Measurements from ENCODE around the gene GPX2.

The GPX2 gene

DNA sequence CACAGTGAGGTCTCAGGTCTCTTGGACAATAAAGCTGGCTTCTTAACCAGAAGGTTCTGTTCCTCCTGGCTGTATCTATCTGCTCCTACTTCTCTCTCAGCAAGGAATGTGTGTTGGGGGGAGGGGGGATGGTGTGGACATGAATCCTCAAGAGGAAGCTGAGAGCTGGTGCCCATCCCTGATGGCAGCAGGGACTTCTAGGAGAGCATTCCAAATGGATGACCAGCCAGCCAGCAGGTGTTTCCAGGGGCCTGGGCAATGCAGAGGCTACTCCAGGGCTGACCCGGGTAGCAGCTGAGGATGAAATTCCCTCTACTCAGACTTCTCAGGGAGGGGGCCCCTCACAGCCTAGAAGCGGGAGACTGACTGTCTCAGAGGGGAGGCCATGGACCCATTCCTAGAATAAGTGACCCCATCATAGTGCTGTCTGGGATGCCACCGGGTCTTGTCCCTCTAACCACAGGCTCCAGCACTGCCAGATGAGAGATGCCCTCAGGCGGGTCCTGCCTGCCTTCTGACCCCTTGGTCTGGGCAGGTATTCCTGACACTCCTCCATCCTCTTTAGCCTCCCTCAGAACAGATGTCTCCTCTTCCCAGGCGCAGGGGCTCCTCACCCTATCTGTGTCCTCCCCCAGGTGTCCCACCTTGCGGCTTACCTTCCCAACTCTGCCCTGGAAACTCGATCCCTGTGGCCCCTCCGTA is 28.4 kb upstream of the GPX2 start:
- TF ChIP-seq CTCF (IDR thresholded peaks at IDR 0.05; ENCODE audit: low read depth, low read length, missing control alignments) = no peak
- no peak for DNase-seq (ENCODE audit: extremely low read depth, low read depth)
- peak overlapping the region; percentile 44; the same call in 1 of the 2 replicates for H3K4me3 ChIP-seq (replicated peaks; ENCODE audit: low read depth, low read length)

DNA sequence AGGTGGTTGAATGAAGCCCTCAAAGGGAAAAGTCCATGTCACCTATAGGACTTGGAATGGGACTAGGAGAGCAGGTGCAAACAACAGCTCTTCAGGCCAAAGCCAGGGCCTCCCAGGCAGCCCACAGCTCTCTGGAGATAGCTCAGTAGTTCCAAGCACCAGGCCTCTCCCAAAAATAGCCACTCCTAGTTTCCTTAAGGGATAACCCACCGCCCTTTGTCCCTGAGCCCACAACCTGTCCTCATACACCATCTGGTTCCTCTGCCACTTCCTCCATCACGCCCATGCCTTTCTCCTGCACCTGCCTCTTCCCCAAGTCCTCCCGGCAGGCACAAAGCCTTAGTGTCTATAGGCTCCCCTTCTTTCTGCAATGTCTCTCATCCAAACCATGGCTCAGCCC is 27.5 kb upstream of the GPX2 start:
- no peak overlapping the region for H3K4me3 ChIP-seq (replicated peaks; ENCODE audit: low read depth, low read length)
- TF ChIP-seq CTCF (IDR thresholded peaks at IDR 0.05; ENCODE audit: low read depth, low read length, missing control alignments) = no peak
- no peak for DNase-seq (ENCODE audit: extremely low read depth, low read depth)

- TF ChIP-seq CTCF (IDR thresholded peaks at IDR 0.05; ENCODE audit: low read depth, low read length, missing control alignments) = no peak
- no peak for DNase-seq (ENCODE audit: extremely low read depth, low read depth)
- no peak overlapping the region for H3K4me3 ChIP-seq (replicated peaks; ENCODE audit: low read depth, low read length)
Measured at GRCh38 chr14:64968651-64969050, 26.1 kb upstream of the GPX2 start.

- no peak overlapping the region for H3K4me3 ChIP-seq (replicated peaks; ENCODE audit: low read depth, low read length)
- no peak for DNase-seq (ENCODE audit: extremely low read depth, low read depth)
- no peak for TF ChIP-seq CTCF (IDR thresholded peaks at IDR 0.05; ENCODE audit: low read depth, low read length, missing control alignments)
Measured at GRCh38 chr14:64968167-64968566, 25.6 kb upstream of the GPX2 start.

DNA sequence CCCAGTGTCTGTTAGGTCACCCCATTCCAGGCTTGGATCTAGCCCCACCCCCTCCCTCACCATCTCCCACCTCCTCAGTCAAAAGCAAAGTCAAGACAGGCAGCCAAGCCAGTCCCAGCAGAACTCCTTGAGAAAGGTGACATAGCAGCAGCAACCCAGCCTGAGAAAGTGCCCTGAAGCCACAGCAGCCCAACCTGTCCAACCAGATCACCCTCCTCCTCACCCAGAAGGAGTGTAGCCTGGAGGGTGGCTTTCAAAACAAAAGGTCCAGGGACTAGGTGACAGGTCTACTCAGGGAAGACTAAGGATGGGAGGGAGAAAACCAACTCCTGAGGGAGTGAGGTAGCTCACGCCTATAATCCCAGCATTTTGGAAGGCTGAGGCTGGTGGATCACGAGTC is 24.4 kb upstream of the GPX2 start:
- H3K4me3 ChIP-seq (replicated peaks; ENCODE audit: low read depth, low read length) = no peak overlapping the region
- DNase-seq (ENCODE audit: extremely low read depth, low read depth) = no peak
- TF ChIP-seq CTCF (IDR thresholded peaks at IDR 0.05; ENCODE audit: low read depth, low read length, missing control alignments) = no peak

GRCh38 chr14:64965356-64966000 is 22.9 kb upstream of the GPX2 start:
- TF ChIP-seq CTCF (IDR thresholded peaks at IDR 0.05; ENCODE audit: low read depth, low read length, missing control alignments) = no peak
- no peak for DNase-seq (ENCODE audit: extremely low read depth, low read depth)
- no peak overlapping the region for H3K4me3 ChIP-seq (replicated peaks; ENCODE audit: low read depth, low read length)
